Stimulated activated CD8-positive, alpha-beta memory T cell treated with anti-CD3 and anti-CD28 coated beads, Interleukin-12 subunit alpha, Interleukin-12 subunit beta, amount 100 ng/mL, for 1 hour (primary cell): Measurements from ENCODE around the gene CENPS.
"Not testable (repeated sequence)": the region's sequence is repeated elsewhere in the genome, so short reads cannot be mapped to it uniquely, and the experiment has no call there.

Experiments used
- DNase-seq: peaks from one replicate; pipeline ENCODE4 v3.0.0-alpha.2; 2020; ENCODE audit warnings: low read depth

CENPS gene

GRCh38 chr1:10430216-10431069, at the start of gene CENPS:
Gene CENPS, plus strand, starts transcription at chr1:10430433. Its CDS starts 85 bp downstream, at chr1:10430518.
- DNase-seq, result peak; percentile 89

GRCh38 chr1:10380594-10381275, 49.5 kb upstream of the CENPS start:
- no peak for DNase-seq

- no peak for DNase-seq
Observed at GRCh38 chr1:10383630-10384029, 46.6 kb upstream of the CENPS start.

GRCh38 chr1:10384219-10384618, 46.0 kb upstream of the CENPS start:
- DNase-seq, result no peak

- no peak for DNase-seq
Observed at GRCh38 chr1:10386761-10387676, 43.2 kb upstream of the CENPS start.

GRCh38 chr1:10387677-10388386, 42.4 kb upstream of the CENPS start:
- no peak for DNase-seq

GRCh38 chr1:10388387-10388715, 41.9 kb upstream of the CENPS start:
- no peak for DNase-seq

- no peak for DNase-seq
Observed at GRCh38 chr1:10389271-10389973, 40.8 kb upstream of the CENPS start.

GRCh38 chr1:10396870-10397269, 33.4 kb upstream of the CENPS start:
- no peak for DNase-seq

- DNase-seq, result no peak
Observed at GRCh38 chr1:10398278-10398733, 31.9 kb upstream of the CENPS start.

- peak; percentile 94 for DNase-seq
Observed at GRCh38 chr1:10398734-10399443, 31.3 kb upstream of the CENPS start, which contains the start of gene PGD. Gene PGD, plus strand, starts transcription at chr1:10399064. Its CDS starts 54 bp downstream, at chr1:10399118.

- no peak for DNase-seq
Observed at GRCh38 chr1:10399444-10399941, 30.7 kb upstream of the CENPS start.

GRCh38 chr1:10400013-10400412, 30.2 kb upstream of the CENPS start:
- DNase-seq, result no peak

- DNase-seq, result no peak
Observed at GRCh38 chr1:10401281-10401680, 29.0 kb upstream of the CENPS start.

GRCh38 chr1:10402729-10403274, 27.4 kb upstream of the CENPS start:
- no peak for DNase-seq

- no peak for DNase-seq
Observed at GRCh38 chr1:10407201-10407600, 23.0 kb upstream of the CENPS start.

- no peak for DNase-seq
Observed at GRCh38 chr1:10415211-10415930, 14.9 kb upstream of the CENPS start.

- not testable (repeated sequence) for DNase-seq
Observed at GRCh38 chr1:10415967-10416366, 14.3 kb upstream of the CENPS start.

- DNase-seq, result not testable (repeated sequence)
Observed at GRCh38 chr1:10418741-10419140, 11.5 kb upstream of the CENPS start.
